GM13977 (cell line): Measurements from ENCODE around the gene SLC6A4.

Source experiments
- DNase-seq: peaks from one replicate; pipeline ENCODE4 v3.0.0; 2012; ENCODE audit warnings: low spot score
- CTCF ChIP-seq: IDR thresholded peaks from 2 replicates; pipeline ENCODE4 v1.5.1; 2012; ENCODE audit warnings: mild to moderate bottlenecking, control low read depth; ENCODE audit not compliant: insufficient read depth; ENCODE audit errors: extremely low read depth, missing control alignments
- in situ Hi-C: fragments of 300-500 bp; cut with MboI; formaldehyde crosslinking; loops from one replicate; pipeline ENCODE4 v1.12.0; 2022; ENCODE audit warnings: low sequenced_read_pairs, low pct_unique_long_range_greater_than_20kb, mixed read lengths, inconsistent platforms; ENCODE audit not compliant: unreplicated experiment

SLC6A4 gene

GRCh38 chr17:30251931-30252330 is 16.4 kb upstream of the SLC6A4 start:
- in situ Hi-C loops: no loop called here
- TF ChIP-seq CTCF: no peak
- no peak for DNase-seq

GRCh38 chr17:30249460-30249859 is 14.0 kb upstream of the SLC6A4 start:
- no peak for TF ChIP-seq CTCF
- DNase-seq: no peak
- in situ Hi-C loops: no loop called here

- in situ Hi-C loops: no loop called here
- TF ChIP-seq CTCF: no peak
- no peak for DNase-seq
Measured at GRCh38 chr17:30248786-30249185, 13.3 kb upstream of the SLC6A4 start.

- TF ChIP-seq CTCF: no peak
- in situ Hi-C loops: no loop called here
- no peak for DNase-seq
Measured at GRCh38 chr17:30246460-30246859, 11.0 kb upstream of the SLC6A4 start.

- no peak for DNase-seq
- TF ChIP-seq CTCF: no peak
- in situ Hi-C loops: no loop called here
Measured at GRCh38 chr17:30244853-30245385, 9.4 kb upstream of the SLC6A4 start.

GRCh38 chr17:30243568-30243967 is 8.1 kb upstream of the SLC6A4 start:
- in situ Hi-C loops: no loop called here
- TF ChIP-seq CTCF: no peak
- no peak for DNase-seq

GRCh38 chr17:30243002-30243401 is 7.5 kb upstream of the SLC6A4 start:
- in situ Hi-C loops: no loop called here
- no peak for TF ChIP-seq CTCF
- no peak for DNase-seq
